Dendritic cell treated with granulocyte-macrophage colony-stimulating factor and Interleukin-4, amounts not matched to agents 40 ng/mL and 50 ng/mL, for 4 days (primary cell): ENCODE measurements around the gene VWA2.
"Not testable (repeated sequence)": the region's sequence is repeated elsewhere in the genome, so short reads cannot be mapped to it uniquely, and the experiment has no call there.

ENCODE experiments used
- H3K27ac Mint-ChIP-seq: one replicate; pipeline ENCODE4 v1.8.0; 2022; ENCODE audit warnings: mild to moderate bottlenecking, mixed read lengths
- H3K27me3 Mint-ChIP-seq: one replicate; pipeline ENCODE4 v1.8.0; 2022; ENCODE audit warnings: mild to moderate bottlenecking, mixed read lengths
- H3K36me3 Mint-ChIP-seq: one replicate; pipeline ENCODE4 v1.8.0; 2022; ENCODE audit warnings: low read depth, mixed read lengths
- H3K4me1 Mint-ChIP-seq: one replicate; pipeline ENCODE4 v1.8.0; 2022; ENCODE audit warnings: low read depth, mixed read lengths
- H3K4me3 Mint-ChIP-seq: one replicate; pipeline ENCODE4 v1.8.0; 2022; ENCODE audit warnings: mild to moderate bottlenecking, moderate library complexity, mixed read lengths
- H3K9me3 Mint-ChIP-seq: one replicate; pipeline ENCODE4 v1.8.0; 2022; ENCODE audit warnings: mixed read lengths
- intact Hi-C: fragments of 100-400 bp; cut with micrococcal nuclease; formaldehyde crosslinking; loops from one replicate; pipeline ENCODE4 v1.15.0; 2022

The VWA2 gene

GRCh38 chr10:114333441-114333840 lies 94.4 kb downstream of the VWA2 start:
- H3K27me3 Mint-ChIP-seq, H3K36me3 Mint-ChIP-seq, H3K27ac Mint-ChIP-seq, intact Hi-C loops, H3K4me3 Mint-ChIP-seq, H3K4me1 Mint-ChIP-seq, H3K9me3 Mint-ChIP-seq: not testable (repeated sequence)

- Mint-ChIP-seq H3K27me3 (peaks cover 2% of the 10 kb centered on the region), H3K9me3 (no peaks in the 10 kb centered on the region), H3K4me3 (no peak overlapping the region), H3K4me1 (no peaks in the 10 kb centered on the region), H3K36me3 (no peaks in the 10 kb centered on the region), H3K27ac (no peak overlapping the region)
- intact Hi-C loops, result no loop called here
Measured at GRCh38 chr10:114334301-114334700, 95.2 kb downstream of the VWA2 start.

- intact Hi-C loops, result no loop called here
- Mint-ChIP-seq H3K36me3 (no peaks in the 10 kb centered on the region), H3K27ac (no peak overlapping the region), H3K27me3 (peaks cover 2% of the 10 kb centered on the region), H3K4me1 (no peaks in the 10 kb centered on the region), H3K4me3 (no peak overlapping the region), H3K9me3 (no peaks in the 10 kb centered on the region)
Measured at GRCh38 chr10:114335614-114336013, 96.6 kb downstream of the VWA2 start.

GRCh38 chr10:114336823-114337509 lies 97.9 kb downstream of the VWA2 start:
- H3K9me3 Mint-ChIP-seq, result no peaks in the 10 kb centered on the region
- no peak overlapping the region for H3K27ac Mint-ChIP-seq
- intact Hi-C loops, result no loop called here
- H3K4me3 Mint-ChIP-seq, result no peak overlapping the region
- no peaks in the 10 kb centered on the region for H3K36me3 Mint-ChIP-seq
- H3K27me3 Mint-ChIP-seq, result peaks cover 2% of the 10 kb centered on the region
- no peaks in the 10 kb centered on the region for H3K4me1 Mint-ChIP-seq

- Mint-ChIP-seq H3K27ac (no peak overlapping the region), H3K9me3 (no peaks in the 10 kb centered on the region), H3K4me3 (no peak overlapping the region), H3K36me3 (no peaks in the 10 kb centered on the region), H3K27me3 (peaks cover 2% of the 10 kb centered on the region), H3K4me1 (no peaks in the 10 kb centered on the region)
- intact Hi-C loops, result no loop called here
Measured at GRCh38 chr10:114337510-114338462, 98.7 kb downstream of the VWA2 start.

GRCh38 chr10:114340816-114341215 lies 101.8 kb downstream of the VWA2 start:
- H3K27ac Mint-ChIP-seq, result no peak overlapping the region
- intact Hi-C loops, result no loop called here
- no peak overlapping the region for H3K4me3 Mint-ChIP-seq
- H3K9me3 Mint-ChIP-seq, result no peaks in the 10 kb centered on the region
- no peaks in the 10 kb centered on the region for H3K36me3 Mint-ChIP-seq
- no peaks in the 10 kb centered on the region for H3K27me3 Mint-ChIP-seq
- no peaks in the 10 kb centered on the region for H3K4me1 Mint-ChIP-seq
